HepG2 (cell line): ENCODE measurements around the gene SLC17A8. TPM values are rescaled to one million over a fixed set of nuclear protein-coding genes. Genes with fewer than 3 reads are reported as not detected.

ENCODE experiments used
- ATAC-seq: fragments of 200-7000 bp; cut with Tn5 transposase; 3 replicates; pipeline ENCODE4 v1.9.1; 2020; ENCODE audit warnings: mild to moderate bottlenecking, moderate library complexity
- BruUV-seq: library from RNA; stranded (reverse); fragments of 400-500 nt; replicated peaks from 2 replicates; lab custom pipeline; 2021; lab: Mats Ljungman, UMichigan
- CTCF ChIA-PET: fragments of 300-600 bp; formaldehyde crosslinking; extraction: SDS; loops from one replicate; lab custom pipeline; 2021; ENCODE audit warnings: low total read pairs, inconsistent platforms, low intra/inter-chr PET ratio; lab: Yijun Ruan, JAX
- POLR2A ChIA-PET: fragments of 350-600 bp; sonication (Branson Sonifier 250); formaldehyde crosslinking; loops from one replicate; lab custom pipeline; 2020; ENCODE audit warnings: antibody characterized with exemption, inconsistent platforms; lab: Yijun Ruan, JAX
- DNase-seq: peaks from one replicate; pipeline ENCODE4 v3.0.0-alpha.2; 2015; ENCODE audit warnings: low spot score
- FAIRE-seq: peaks from 3 replicates; lab custom pipeline; 2011; peaks lifted over from hg19 to GRCh38; lab: Jason Lieb, UNC
- H2AFZ ChIP-seq: one replicate; pipeline ENCODE4 v1.6.1; 2011; ENCODE audit warnings: low read length, inconsistent platforms
- H3K27ac ChIP-seq: fragments of 300-600 bp; 3 replicates; pipeline ENCODE4 v1.8.0; 2011; ENCODE audit warnings: mixed run types, mild to moderate bottlenecking, mixed read lengths, low read length, inconsistent platforms; ENCODE audit not compliant: insufficient read depth; ENCODE audit errors: extremely low read length
- H3K27me3 ChIP-seq, 2 experiments: fragments of 200-600 bp in 1 of 2; 2 replicates in 1 of 2; 3 replicates in 1 of 2; pipeline versions ENCODE4 v1.6.0 to v1.8.0; 2011; ENCODE audit warnings: low read length in 2 of 2, mild to moderate bottlenecking in 2 of 2, moderate library complexity in 2 of 2, inconsistent platforms in 1 of 2; ENCODE audit not compliant: insufficient read depth in 2 of 2, control insufficient read depth in 1 of 2
- H3K36me3 ChIP-seq, 2 experiments: fragments of 200-600 bp in 1 of 2; replicated peaks in 1 of 2; 2 replicates in 1 of 2; 3 replicates in 1 of 2; pipeline versions ENCODE4 v1.5.1 to v1.8.0; 2011; ENCODE audit warnings: low read length in 2 of 2, inconsistent platforms in 1 of 2; ENCODE audit not compliant: insufficient read depth in 2 of 2, control insufficient read depth in 1 of 2
- H3K4me1 ChIP-seq: 2 replicates; pipeline ENCODE4 v1.5.1; 2012; ENCODE audit warnings: low read length, inconsistent platforms; ENCODE audit not compliant: insufficient read depth
- H3K4me2 ChIP-seq: 2 replicates; pipeline ENCODE4 v1.6.0; 2011; ENCODE audit warnings: low read depth, low read length, inconsistent platforms
- H3K4me3 ChIP-seq, 3 experiments: fragments of 200-600 bp in 1 of 3; sonication (generic), shearing (Covaris generic) in 1 of 3; replicated peaks in 1 of 3; 2 replicates each; pipeline ENCODE4 v1.5.1; 2011 to 2016; ENCODE audit warnings: low read length in 3 of 3, inconsistent platforms in 2 of 3, low read depth in 2 of 3, mild to moderate bottlenecking in 2 of 3, control low read depth in 1 of 3, mixed read lengths in 1 of 3; ENCODE audit not compliant: insufficient read depth in 1 of 3
- H3K79me2 ChIP-seq: one replicate; pipeline ENCODE4 v1.6.1; 2011; ENCODE audit warnings: low read length, inconsistent platforms; ENCODE audit not compliant: insufficient read depth
- H3K9ac ChIP-seq: 2 replicates; pipeline ENCODE4 v1.6.0; 2011; ENCODE audit warnings: mild to moderate bottlenecking, low read depth, low read length, inconsistent platforms; ENCODE audit not compliant: insufficient read depth
- H3K9me3 ChIP-seq: 2 replicates; pipeline ENCODE4 v1.5.1; 2012; ENCODE audit warnings: mild to moderate bottlenecking, low read length
- H4K20me1 ChIP-seq: 2 replicates; pipeline ENCODE4 v1.6.0; 2011; ENCODE audit warnings: inconsistent platforms, mild to moderate bottlenecking, low read length, moderate library complexity; ENCODE audit not compliant: insufficient read depth
- BCL6 ChIP-seq: IDR thresholded peaks from 2 replicates; pipeline ENCODE4 v1.6.1; 2016; ENCODE audit warnings: missing genetic modification reagents, missing compliant biosample characterization
- CCDC6 ChIP-seq: sonication (generic); formaldehyde crosslinking; IDR thresholded peaks from 2 replicates; pipeline ENCODE4 v1.8.1; 2022; ENCODE audit warnings: mild to moderate bottlenecking, missing genetic modification reagents, moderate library complexity
- CEBPG ChIP-seq: IDR thresholded peaks from 2 replicates; pipeline ENCODE4 v1.6.1; 2016
- CREB3 ChIP-seq: sonication (generic); formaldehyde crosslinking; IDR thresholded peaks from 2 replicates; pipeline ENCODE4 v1.5.0; 2020; ENCODE audit warnings: missing genetic modification reagents
- ETV5 ChIP-seq: IDR thresholded peaks from 2 replicates; pipeline ENCODE4 v1.6.1; 2018; ENCODE audit warnings: missing biosample characterization, missing genetic modification reagents, inconsistent platforms, borderline replicate concordance
- GMEB2 ChIP-seq: IDR thresholded peaks from 2 replicates; pipeline ENCODE4 v1.6.1; 2016; ENCODE audit warnings: missing biosample characterization, missing genetic modification reagents, low read depth
- MAFF ChIP-seq: IDR thresholded peaks from 2 replicates; pipeline ENCODE4 v1.6.1; 2011; ENCODE audit warnings: low read depth, low read length, improper control_type of control experiment
- MBD4 ChIP-seq: IDR thresholded peaks from 2 replicates; pipeline ENCODE4 v1.6.1; 2012; ENCODE audit warnings: low read length, inconsistent platforms, borderline replicate concordance
- MYC ChIP-seq: sonication (generic); formaldehyde crosslinking; IDR thresholded peaks from 2 replicates; pipeline ENCODE4 v1.9.0; 2021; ENCODE audit warnings: missing genetic modification reagents, borderline replicate concordance
- NFATC3 ChIP-seq: sonication (generic); formaldehyde crosslinking; IDR thresholded peaks from 2 replicates; pipeline ENCODE4 v1.5.1; 2020; ENCODE audit warnings: mild to moderate bottlenecking, missing genetic modification reagents
- SP2 ChIP-seq: sonication (generic); formaldehyde crosslinking; IDR thresholded peaks from 2 replicates; pipeline ENCODE4 v1.5.1; 2020; ENCODE audit warnings: mild to moderate bottlenecking, missing genetic modification reagents
- WGBS: methylation state at CpG from one replicate; pipeline ENCODE4 v1.1.6; 2017; ENCODE audit warnings: low lambda C conversion rate; 5-methylcytosine and 5-hydroxymethylcytosine counted together
- in situ Hi-C: cut with HindIII; loops from 2 replicates; pipeline ENCODE4 v1.10.0; 2017; ENCODE audit warnings: low pct_unique_long_range_greater_than_20kb; ENCODE audit not compliant: extremely low pct_ligation_motif_present
- intact Hi-C: fragments of 100-400 bp; cut with micrococcal nuclease; formaldehyde crosslinking; loops from one replicate; pipeline ENCODE4 v1.10.0; 2022; ENCODE audit not compliant: unreplicated experiment
- polyA plus RNA-seq, 8 experiments: library from polyadenylated mRNA; depleted of rRNA in 3 of 8; stranded (reverse) in 7 of 8; unstranded in 1 of 8; fragments of >200 nt; fragmentation: Illumina TruSeq in 4 of 8; extraction: Trizol in 4 of 8; gene quantifications; 2 replicates each; pipeline versions ENCODE4 v1.2.1 to v1.2.3, GENCODE V29; 2011 to 2016; ENCODE audit warnings: low read depth in 4 of 8, missing spikeins in 1 of 8, mixed read lengths in 1 of 8; ENCODE audit not compliant: insufficient read depth in 1 of 8
- total RNA-seq, 5 experiments: library from RNA; depleted of rRNA; stranded (reverse); fragments of >200 nt; fragmentation: Illumina TruSeq; extraction: Trizol; gene quantifications; 2 replicates each; pipeline ENCODE4 v1.2.3, GENCODE V29; 2016; ENCODE audit warnings: low read depth in 1 of 5

The SLC17A8 gene
- total and polyA plus RNA-seq, 2 of the 13 experiments (the other 11 are each of a cell fraction or from before 2014, with no cell fraction given) = 0.07 to 0.15 TPM

- FAIRE-seq (no peak), ATAC-seq (no peak), DNase-seq (no peak)
- H3K27me3 ChIP-seq = peaks cover 2 to 10% of the 10 kb centered on the region in 2 experiments; a peak in 1 of 5 replicates
- no peak overlapping the region for H3K27ac ChIP-seq
- no peak overlapping the region for H3K9ac ChIP-seq
- no peaks in the 10 kb centered on the region for H4K20me1 ChIP-seq
- no peak overlapping the region for H2AFZ ChIP-seq
- ChIA-PET CTCF (no interaction called here), POLR2A (no interaction called here)
- no peaks in the 10 kb centered on the region for H3K9me3 ChIP-seq
- no peak overlapping the region for H3K4me3 ChIP-seq
- 0 out of 2 replicates have a peak, but pooled peaks cover 11% of the 10 kb centered on the region for H3K4me1 ChIP-seq
- no peaks in the 10 kb centered on the region for H3K36me3 ChIP-seq
- TF ChIP-seq CEBPG (CRISPR knock-in tag) (no peak), GMEB2 (CRISPR knock-in tag) (no peak), MBD4 (no peak), SP2 (CRISPR knock-in tag) (no peak), BCL6 (CRISPR knock-in tag) (no peak), CREB3 (CRISPR knock-in tag) (no peak), NFATC3 (CRISPR knock-in tag) (no peak), MYC (CRISPR knock-in tag) (no peak), ETV5 (CRISPR knock-in tag) (no peak), CCDC6 (CRISPR knock-in tag) (no peak), MAFF (no peak)
- intact Hi-C loops = no loop called here
- no peaks in the 10 kb centered on the region for H3K79me2 ChIP-seq
- 36% methylated on average over 3 of the region's 3 CpGs for WGBS
- BruUV-seq = no TSS peak
- H3K4me2 ChIP-seq = no peak overlapping the region
- in situ Hi-C loops = loop anchor here (10.0 kb wide), 1 partner anchor 376 kb away; no protein-coding TSS in a partner anchor
Observed at GRCh38 chr12:100359248-100359647, 2.4 kb downstream of the SLC17A8 start.
